Skeletal muscle tissue (tissue), 4 donors: Measurements from ENCODE around the gene ATXN7. TPM values are rescaled to one million over a fixed set of nuclear protein-coding genes. Genes with fewer than 3 reads are reported as not detected.
A peak's percentile ranks its signal among the peaks of the same experiment; 100 is the strongest.

ENCODE experiments used
- H3K27ac ChIP-seq: one replicate; pipeline ENCODE4 v1.7.0; 2013; ENCODE audit warnings: mild to moderate bottlenecking, low read depth, low read length, inconsistent platforms
- H3K27me3 ChIP-seq, 3 donors: one replicate each; pipeline ENCODE4 v1.7.0; 2013; ENCODE audit warnings: low read length in 3 of 3; ENCODE audit not compliant: control insufficient read depth in 3 of 3, insufficient read depth in 3 of 3
- H3K36me3 ChIP-seq, 3 donors: one replicate each; pipeline ENCODE4 v1.7.0; 2013; ENCODE audit warnings: low read length in 3 of 3; ENCODE audit not compliant: control insufficient read depth in 3 of 3, insufficient read depth in 3 of 3
- H3K4me1 ChIP-seq, 3 donors: one replicate each; pipeline ENCODE4 v1.7.0; 2013; ENCODE audit warnings: low read length in 3 of 3, mild to moderate bottlenecking in 3 of 3; ENCODE audit not compliant: control insufficient read depth in 3 of 3, insufficient read depth in 3 of 3
- H3K4me3 ChIP-seq, 3 donors: one replicate each; pipeline ENCODE4 v1.7.0; 2013; ENCODE audit warnings: low read length in 3 of 3
- H3K9ac ChIP-seq, 3 donors: one replicate each; pipeline ENCODE4 v1.7.0; 2013; ENCODE audit warnings: low read length in 3 of 3, mild to moderate bottlenecking in 3 of 3, moderate library complexity in 2 of 3, low read depth in 1 of 3
- H3K9me3 ChIP-seq, 3 donors: one replicate each; pipeline ENCODE4 v1.7.0; 2013; ENCODE audit warnings: low read length in 3 of 3; ENCODE audit not compliant: control insufficient read depth in 3 of 3
- total RNA-seq: library from RNA; depleted of rRNA; stranded (reverse); fragments of >200 nt; gene quantifications from one replicate; pipeline ENCODE4 v1.2.3, GENCODE V29; 2014
- donor health status: Osteomylitis.

Gene ATXN7
- total RNA-seq, 1 donor from 2014 or later = 8.4 TPM

- Histone ChIP-seq H3K4me1 (peaks cover 0 to 7% (median 3%) of the 10 kb centered on the region in 3 donors), H3K4me3 (no peak overlapping the region), H3K9ac (no peak overlapping the region), H3K27me3 (no peaks in the 10 kb centered on the region), H3K9me3 (no peaks in the 10 kb centered on the region), H3K36me3 (no peaks in the 10 kb centered on the region), H3K27ac (no peak overlapping the region)
Observed at GRCh38 chr3:63877737-63878393, 14.2 kb downstream of the ATXN7 start.

- no peaks in the 10 kb centered on the region for H3K36me3 ChIP-seq
- no peak overlapping the region for H3K4me3 ChIP-seq
- no peak overlapping the region for H3K27ac ChIP-seq
- peaks cover 0 to 7% (median 3%) of the 10 kb centered on the region in 3 donors for H3K4me1 ChIP-seq
- no peaks in the 10 kb centered on the region for H3K9me3 ChIP-seq
- H3K9ac ChIP-seq = no peak overlapping the region
- H3K27me3 ChIP-seq = no peaks in the 10 kb centered on the region
Observed at GRCh38 chr3:63878394-63879060, 14.9 kb downstream of the ATXN7 start.

- Histone ChIP-seq H3K9me3 (no peaks in the 10 kb centered on the region), H3K4me3 (no peak overlapping the region), H3K27ac (no peak overlapping the region), H3K9ac (no peak overlapping the region), H3K27me3 (no peaks in the 10 kb centered on the region), H3K4me1 (peaks cover 0 to 7% (median 0%) of the 10 kb centered on the region in 3 donors), H3K36me3 (no peaks in the 10 kb centered on the region)
Observed at GRCh38 chr3:63880653-63881052, 17.0 kb downstream of the ATXN7 start.

- no peak overlapping the region for H3K4me3 ChIP-seq
- no peak overlapping the region for H3K27ac ChIP-seq
- peaks cover 5 to 13% (median 8%) of the 10 kb centered on the region in 3 donors for H3K4me1 ChIP-seq
- H3K9ac ChIP-seq = peak overlapping the region in 1 of 3 donors; percentile 14
- no peaks in the 10 kb centered on the region for H3K27me3 ChIP-seq
- H3K9me3 ChIP-seq = no peaks in the 10 kb centered on the region
- H3K36me3 ChIP-seq = peaks cover 0 to under 1% (median 0%) of the 10 kb centered on the region in 3 donors
Observed at GRCh38 chr3:63886858-63887257, 23.2 kb downstream of the ATXN7 start.

GRCh38 chr3:63891518-63891917, 27.9 kb downstream of the ATXN7 start:
- peaks cover 5 to 18% (median 9%) of the 10 kb centered on the region in 3 donors for H3K4me1 ChIP-seq
- no peaks in the 10 kb centered on the region for H3K27me3 ChIP-seq
- H3K4me3 ChIP-seq = no peak overlapping the region

GRCh38 chr3:63892773-63893352, 29.2 kb downstream of the ATXN7 start:
- H3K4me3 ChIP-seq = no peak overlapping the region
- no peaks in the 10 kb centered on the region for H3K27me3 ChIP-seq
- peaks cover 0 to 2% (median 0%) of the 10 kb centered on the region in 3 donors for H3K36me3 ChIP-seq
- no peak overlapping the region for H3K9ac ChIP-seq
- peaks cover 0 to 13% (median 3%) of the 10 kb centered on the region in 3 donors for H3K4me1 ChIP-seq
- H3K9me3 ChIP-seq = no peaks in the 10 kb centered on the region
- no peak overlapping the region for H3K27ac ChIP-seq

More at GRCh38 chr3:63891518-63891917, 27.9 kb downstream of the ATXN7 start:
- no peak overlapping the region for H3K27ac ChIP-seq
- H3K9me3 ChIP-seq = no peaks in the 10 kb centered on the region
- H3K9ac ChIP-seq = no peak overlapping the region
- H3K36me3 ChIP-seq = peaks cover 0 to 2% (median 0%) of the 10 kb centered on the region in 3 donors

- Histone ChIP-seq H3K9ac (no peak overlapping the region), H3K4me1 (peaks cover 0 to 7% (median 3%) of the 10 kb centered on the region in 3 donors), H3K27ac (no peak overlapping the region), H3K9me3 (no peaks in the 10 kb centered on the region), H3K27me3 (no peaks in the 10 kb centered on the region), H3K4me3 (no peak overlapping the region), H3K36me3 (peaks cover 0 to 10% (median 3%) of the 10 kb centered on the region in 3 donors)
Observed at GRCh38 chr3:63895422-63896189, 31.9 kb downstream of the ATXN7 start.

GRCh38 chr3:63896332-63897030, 32.8 kb downstream of the ATXN7 start:
- H3K27ac ChIP-seq = no peak overlapping the region
- no peaks in the 10 kb centered on the region for H3K9me3 ChIP-seq
- no peak overlapping the region for H3K9ac ChIP-seq

GRCh38 chr3:63900010-63900409, 36.3 kb downstream of the ATXN7 start:
- Histone ChIP-seq H3K27ac (no peak overlapping the region), H3K27me3 (no peaks in the 10 kb centered on the region), H3K36me3 (peaks cover 2 to 8% (median 3%) of the 10 kb centered on the region in 3 donors), H3K9ac (no peak overlapping the region), H3K9me3 (no peaks in the 10 kb centered on the region), H3K4me1 (peaks cover 0 to 3% (median 3%) of the 10 kb centered on the region in 3 donors), H3K4me3 (no peak overlapping the region)

More at GRCh38 chr3:63896332-63897030, 32.8 kb downstream of the ATXN7 start:
- H3K4me1 ChIP-seq = peaks cover 0 to 7% (median 3%) of the 10 kb centered on the region in 3 donors
- H3K36me3 ChIP-seq = peaks cover 0 to 10% (median 3%) of the 10 kb centered on the region in 3 donors
- no peaks in the 10 kb centered on the region for H3K27me3 ChIP-seq
- no peak overlapping the region for H3K4me3 ChIP-seq
